Erythroblast (primary cell): ENCODE measurements around the gene ADAMTS2.

Source experiments
- DNase-seq, 2 experiments: peaks; one replicate each; lab custom pipeline; 2025; lab: John Stamatoyannopoulos, UW
- GATA1 ChIP-seq: IDR thresholded peaks from 2 replicates; pipeline ENCODE4 v1.6.1; 2011; ENCODE audit warnings: low read depth, mild to moderate bottlenecking, control low read depth, low read length, moderate library complexity
- POLR2A ChIP-seq: IDR thresholded peaks from 2 replicates; pipeline ENCODE4 v1.6.1; 2011; ENCODE audit warnings: mild to moderate bottlenecking, low read length

Gene ADAMTS2

DNA sequence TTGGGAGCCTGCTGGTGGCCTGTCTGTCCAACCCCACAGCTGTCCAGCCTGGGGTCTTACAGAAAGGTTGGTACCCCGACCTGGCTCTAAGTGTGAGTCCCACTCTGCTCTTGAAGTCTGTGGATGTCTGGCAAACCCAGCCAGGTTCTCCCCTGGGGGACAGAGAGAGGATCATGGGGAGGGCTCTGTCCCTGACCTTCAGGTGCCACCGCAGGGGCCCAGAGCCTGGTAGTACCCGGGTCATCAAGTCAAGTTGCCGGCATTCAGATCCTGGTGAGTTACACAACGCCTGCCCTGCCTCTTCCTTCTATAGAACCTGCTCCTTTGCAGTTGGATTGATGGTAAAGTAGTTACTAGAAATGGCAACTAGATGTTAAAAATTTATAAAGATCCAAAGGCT, 66.7 kb downstream of the ADAMTS2 start:
- no peak for DNase-seq
- TF ChIP-seq POLR2A (no peak), GATA1 (no peak)

GRCh38 chr5:179278119-179278518, 67.1 kb downstream of the ADAMTS2 start:
- no peak for TF ChIP-seq GATA1
- no peak for TF ChIP-seq POLR2A
- no peak for DNase-seq

GRCh38 chr5:179276838-179277395, 68.3 kb downstream of the ADAMTS2 start:
- DNase-seq: no peak

DNA sequence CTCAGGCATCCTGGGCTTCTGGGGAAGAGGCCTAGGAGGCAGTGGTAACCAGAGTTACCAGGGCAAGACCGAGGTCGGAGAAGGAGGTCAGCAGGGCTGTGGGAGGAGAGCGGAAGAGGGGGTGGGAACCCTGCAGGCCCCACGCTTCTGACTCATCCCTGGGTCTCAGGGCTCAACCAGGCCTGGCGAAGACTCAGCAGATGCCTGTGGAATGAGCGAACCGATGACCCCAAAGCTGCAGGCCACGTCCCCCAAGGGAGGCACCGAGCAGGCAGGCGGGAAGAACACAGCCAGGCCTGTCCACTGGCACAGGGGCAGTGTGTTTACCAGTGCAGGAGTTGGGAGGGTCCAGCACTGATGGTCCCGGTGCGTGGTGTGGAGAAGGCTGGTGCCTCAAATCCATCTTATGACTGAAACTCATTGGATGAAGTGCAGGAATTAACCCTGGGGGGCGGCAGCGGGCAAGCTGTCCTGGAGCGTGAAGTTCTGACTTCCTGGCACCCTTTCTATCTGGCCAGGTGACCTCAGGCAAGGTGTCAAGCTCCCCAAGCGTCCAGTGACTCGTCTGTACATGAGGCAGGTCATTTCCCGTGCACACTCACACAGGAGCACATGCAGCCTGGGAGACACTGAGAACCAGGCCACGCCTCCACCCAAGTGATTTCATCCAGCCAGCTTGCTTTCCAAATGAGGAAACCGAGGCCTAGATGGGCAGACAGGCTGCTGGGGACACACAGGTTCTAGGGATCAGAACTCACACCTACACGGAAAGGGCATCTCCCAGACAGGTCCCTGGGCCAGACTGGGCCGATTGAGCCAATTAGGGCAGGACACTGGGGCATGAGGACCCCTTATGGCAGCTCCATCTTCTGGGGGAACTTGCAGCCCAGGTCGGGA, 69.1 kb downstream of the ADAMTS2 start:
- TF ChIP-seq POLR2A (no peak), GATA1 (no peak)
- DNase-seq: no peak

More at GRCh38 chr5:179276838-179277395, 68.3 kb downstream of the ADAMTS2 start:
- TF ChIP-seq POLR2A (no peak), GATA1 (no peak)

GRCh38 chr5:179275381-179275878, 69.8 kb downstream of the ADAMTS2 start:
- TF ChIP-seq POLR2A: no peak
- no peak for TF ChIP-seq GATA1
- DNase-seq: no peak

DNA sequence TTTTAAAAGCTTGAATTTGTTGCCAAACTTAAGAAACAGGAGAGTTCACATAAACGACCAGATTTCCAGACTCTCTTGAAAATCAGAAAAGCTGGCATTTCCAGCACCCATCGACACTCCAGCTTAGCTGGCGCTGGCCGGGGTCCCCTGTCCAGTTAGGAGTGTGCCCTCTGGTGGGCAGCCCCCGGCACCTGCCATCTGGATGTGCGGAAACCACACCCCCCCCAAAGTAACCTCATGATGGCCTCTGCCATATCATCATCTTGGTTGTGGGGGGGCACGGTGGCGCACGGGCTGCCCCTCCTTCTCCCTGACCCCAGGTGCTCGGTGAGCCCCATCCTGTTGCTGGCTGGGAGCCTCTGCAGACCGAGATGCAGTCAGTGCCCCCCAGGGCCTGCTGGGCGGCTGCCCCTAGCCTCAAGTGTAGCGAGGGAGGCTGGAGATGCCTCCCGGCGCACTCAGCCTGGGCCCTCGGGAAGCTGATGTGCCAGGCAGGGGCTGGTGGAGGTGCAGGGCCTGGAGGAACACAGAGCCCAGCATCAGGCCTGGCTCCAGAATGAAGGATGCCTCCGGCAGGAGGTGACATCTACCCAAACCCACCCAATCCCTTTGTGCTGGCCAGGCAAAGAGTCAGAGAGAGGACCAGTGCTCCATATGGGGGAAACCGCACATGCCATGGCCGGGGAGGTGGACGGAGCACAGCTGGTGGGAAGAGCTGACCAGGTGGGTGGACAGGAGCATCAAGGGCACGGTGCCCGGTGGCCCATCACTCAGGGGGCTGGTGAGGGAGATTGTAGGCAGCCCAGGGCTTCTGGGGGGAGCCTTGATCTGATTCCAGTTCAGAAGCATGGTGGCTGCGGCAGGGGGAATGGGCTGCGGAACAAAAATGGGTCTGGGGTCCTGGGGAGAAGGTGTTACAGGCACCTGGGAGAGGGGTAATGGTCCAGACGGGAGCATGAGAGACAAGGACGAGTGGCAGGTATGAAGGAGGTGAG, 70.6 kb downstream of the ADAMTS2 start:
- DNase-seq: no peak
- no peak for TF ChIP-seq POLR2A
- no peak for TF ChIP-seq GATA1

DNA sequence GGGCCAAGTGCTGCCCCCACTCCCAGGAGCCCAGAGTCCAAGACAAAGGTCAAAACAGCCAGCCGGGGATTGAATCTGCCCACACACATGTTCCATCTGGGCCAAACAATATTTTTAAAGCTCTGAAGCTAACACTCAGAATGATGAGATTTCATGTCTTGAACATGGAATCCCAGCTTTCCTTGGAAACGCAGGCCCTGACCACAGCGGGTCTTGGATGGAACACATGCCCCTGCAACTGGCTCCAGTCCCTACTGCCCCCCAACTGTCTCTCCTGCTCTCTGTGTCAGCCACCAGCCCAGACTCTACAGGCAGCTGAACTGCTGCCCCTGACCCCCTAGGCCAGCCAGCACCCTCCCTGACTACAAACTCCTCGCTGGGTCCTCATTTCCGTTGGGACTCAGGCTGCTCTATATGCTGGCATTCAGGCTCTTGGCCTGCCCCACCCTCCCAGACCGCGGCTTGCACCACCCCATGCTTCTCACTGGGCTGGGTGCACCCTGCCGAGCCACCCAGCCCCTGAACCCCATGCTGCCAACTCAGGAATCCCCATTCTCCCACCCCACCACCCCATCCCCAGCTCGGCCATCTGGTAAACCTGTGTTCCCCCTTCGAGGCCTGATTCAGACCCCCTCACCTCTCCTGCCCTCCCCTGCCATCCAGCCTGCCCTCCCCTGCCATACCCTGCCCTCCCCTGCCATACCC, 71.7 kb downstream of the ADAMTS2 start:
- DNase-seq: no peak
- no peak for TF ChIP-seq POLR2A
- no peak for TF ChIP-seq GATA1

- TF ChIP-seq GATA1 (no peak), POLR2A (no peak)
- DNase-seq: no peak
Observed at GRCh38 chr5:179273073-179273435, 72.2 kb downstream of the ADAMTS2 start.

GRCh38 chr5:179272326-179273072, 72.8 kb downstream of the ADAMTS2 start:
- DNase-seq: no peak
- TF ChIP-seq POLR2A (no peak), GATA1 (no peak)

DNA sequence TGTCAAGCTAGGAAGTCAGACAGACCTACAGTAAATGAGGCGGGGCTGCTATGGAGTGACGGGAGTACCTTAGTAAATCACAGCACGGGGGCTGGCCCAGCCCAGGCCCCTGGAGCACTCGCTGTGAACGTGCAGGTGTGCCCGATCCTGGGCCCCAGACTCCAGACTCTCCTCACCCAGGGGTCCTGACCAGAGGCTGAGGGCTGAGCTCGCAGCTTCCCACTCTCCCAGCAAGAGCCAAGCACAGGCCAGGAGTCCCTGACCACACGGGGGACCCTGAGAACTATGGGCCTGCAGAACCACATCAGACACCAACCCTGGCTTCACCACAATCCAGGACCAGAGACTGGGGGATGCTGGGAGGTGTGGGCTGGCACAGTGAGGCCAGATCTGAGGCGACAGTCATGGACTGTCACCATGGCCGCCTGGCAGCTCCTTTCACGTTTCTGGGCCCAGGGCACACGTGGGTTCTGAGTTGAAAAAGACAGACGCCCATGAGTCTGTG, 73.4 kb downstream of the ADAMTS2 start:
- DNase-seq: no peak

GRCh38 chr5:179271428-179271734, 73.9 kb downstream of the ADAMTS2 start:
- TF ChIP-seq POLR2A (no peak), GATA1 (no peak)
- no peak for DNase-seq

More for the DNA sequence above, 73.4 kb downstream of the ADAMTS2 start:
- TF ChIP-seq POLR2A: no peak
- no peak for TF ChIP-seq GATA1
